Stimulated activated CD8-positive, alpha-beta memory T cell treated with anti-CD3 and anti-CD28 coated beads, Interleukin-15, amount 100 ng/mL, for 48 hours (primary cell): ENCODE data around the gene MSS51.

Experiments used
- DNase-seq, 2 donors: peaks; one replicate each; pipeline ENCODE4 v3.0.0-alpha.2; 2020; ENCODE audit warnings: low read depth in 2 of 2

Gene MSS51

DNA sequence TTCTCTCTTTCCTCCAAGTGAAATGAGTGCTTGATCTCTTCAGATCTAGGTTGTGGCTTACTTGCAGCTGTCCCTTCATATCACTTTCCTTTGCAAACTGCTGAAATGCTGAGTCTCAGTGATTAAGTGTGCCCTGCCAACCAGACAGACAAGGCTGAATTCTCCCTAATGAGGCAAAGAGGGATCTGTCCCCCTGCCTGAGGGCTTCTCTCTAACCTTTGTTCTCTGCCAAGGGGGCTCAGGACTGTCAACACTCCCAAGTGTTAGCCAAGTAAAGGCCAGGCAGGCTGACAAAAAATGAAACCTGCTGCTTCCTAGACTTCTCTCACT is at the start of gene MSS51:
MSS51 (minus strand) TSS at position 24 of the 330 bp plus-strand sequence. CDS start 5,277 bp downstream, outside the sequence.
- no peak for DNase-seq

DNA sequence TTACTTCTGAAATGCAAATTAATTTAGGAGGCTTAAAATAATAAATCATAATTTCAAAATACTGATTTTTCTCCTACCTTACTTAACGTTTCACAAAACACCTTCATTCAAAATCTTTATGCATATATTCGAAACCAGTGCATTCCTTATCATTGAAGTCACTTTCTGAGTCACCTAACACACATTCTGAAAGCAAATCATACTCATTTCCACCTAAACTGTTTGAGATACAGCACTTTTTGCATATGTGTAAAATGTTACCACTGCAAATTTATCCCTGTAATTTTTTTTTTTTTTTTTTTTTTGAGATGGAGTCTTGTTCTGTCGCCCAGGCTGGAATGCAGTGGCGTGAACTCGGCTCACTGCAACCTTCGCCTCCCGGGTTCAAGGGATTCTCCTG is 46.8 kb upstream of the MSS51 start:
- DNase-seq: no peak

DNA sequence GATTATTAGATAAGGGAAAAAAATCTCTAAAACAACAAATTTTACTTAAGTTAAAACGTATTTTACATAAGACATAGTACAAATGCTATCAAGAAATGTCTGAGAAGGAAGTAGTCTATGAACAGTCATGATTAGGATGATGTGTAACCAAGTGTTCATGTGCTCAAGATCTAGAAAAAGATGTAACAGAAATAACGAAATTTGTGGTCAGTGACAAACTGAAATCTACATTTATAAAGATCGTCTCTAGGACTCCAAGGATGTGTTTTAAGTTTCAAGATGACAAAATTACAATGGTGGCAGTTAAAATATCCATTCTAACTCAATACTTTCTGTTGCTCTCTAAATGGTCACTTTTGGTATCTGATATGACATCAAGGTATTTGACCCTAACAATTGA is 45.3 kb upstream of the MSS51 start:
- DNase-seq: no peak

DNA sequence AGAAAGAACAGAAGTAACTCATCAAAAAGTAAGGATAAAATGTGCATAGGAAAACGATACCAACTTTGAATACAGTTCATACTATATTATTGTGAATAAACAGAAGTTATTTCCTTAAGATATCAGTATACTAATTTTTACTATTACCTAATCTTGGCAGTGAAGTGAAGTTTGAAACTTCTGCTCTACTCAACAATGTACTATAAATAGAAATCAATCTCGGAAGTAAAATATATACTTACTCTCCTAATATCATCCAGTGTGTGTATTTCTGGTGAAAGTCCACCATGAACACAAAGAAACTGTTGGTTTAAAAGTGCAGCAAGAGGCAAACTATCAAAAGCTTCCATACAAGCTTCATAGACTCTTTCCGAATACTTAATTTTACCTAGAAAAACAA is 37.9 kb upstream of the MSS51 start:
- DNase-seq: no peak

DNA sequence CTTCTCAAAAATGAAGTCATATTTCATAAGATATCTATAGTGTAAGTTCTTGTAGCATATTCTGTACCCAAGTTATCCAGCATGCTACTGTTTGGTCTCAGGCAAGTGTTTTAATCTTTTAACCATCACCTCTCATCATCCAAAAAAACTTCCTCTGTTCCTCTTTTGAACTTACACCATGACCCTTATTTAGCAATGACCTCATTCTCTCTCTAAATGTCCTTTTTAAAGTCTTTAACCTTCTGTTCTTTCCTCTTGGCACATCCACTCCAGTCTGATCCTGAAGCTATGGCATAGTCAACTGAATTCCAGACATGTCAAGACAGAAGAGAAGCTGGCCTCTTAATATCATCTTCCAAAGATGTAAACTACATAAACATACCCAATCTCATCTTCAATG is 36.2 kb upstream of the MSS51 start:
- no peak for DNase-seq

DNA sequence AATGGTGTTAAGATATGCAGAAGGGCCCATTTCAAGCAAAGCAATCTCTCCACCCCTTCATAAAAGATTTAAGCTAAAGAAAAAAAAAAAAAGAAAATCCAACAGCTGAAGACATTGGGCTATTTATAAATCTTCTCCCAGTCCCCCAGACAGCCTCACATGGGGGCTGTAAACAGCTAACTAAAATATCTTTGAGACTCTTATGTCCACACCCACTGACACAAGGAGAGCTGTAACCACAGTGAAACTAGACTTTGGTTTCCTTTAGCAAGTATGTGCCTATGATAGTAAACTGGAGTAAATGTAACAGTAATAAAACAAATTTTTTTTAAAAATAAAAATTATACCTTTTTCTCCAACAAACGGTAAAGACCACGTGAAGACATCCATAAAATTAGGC is 33.8 kb upstream of the MSS51 start:
- DNase-seq: no peak

DNA sequence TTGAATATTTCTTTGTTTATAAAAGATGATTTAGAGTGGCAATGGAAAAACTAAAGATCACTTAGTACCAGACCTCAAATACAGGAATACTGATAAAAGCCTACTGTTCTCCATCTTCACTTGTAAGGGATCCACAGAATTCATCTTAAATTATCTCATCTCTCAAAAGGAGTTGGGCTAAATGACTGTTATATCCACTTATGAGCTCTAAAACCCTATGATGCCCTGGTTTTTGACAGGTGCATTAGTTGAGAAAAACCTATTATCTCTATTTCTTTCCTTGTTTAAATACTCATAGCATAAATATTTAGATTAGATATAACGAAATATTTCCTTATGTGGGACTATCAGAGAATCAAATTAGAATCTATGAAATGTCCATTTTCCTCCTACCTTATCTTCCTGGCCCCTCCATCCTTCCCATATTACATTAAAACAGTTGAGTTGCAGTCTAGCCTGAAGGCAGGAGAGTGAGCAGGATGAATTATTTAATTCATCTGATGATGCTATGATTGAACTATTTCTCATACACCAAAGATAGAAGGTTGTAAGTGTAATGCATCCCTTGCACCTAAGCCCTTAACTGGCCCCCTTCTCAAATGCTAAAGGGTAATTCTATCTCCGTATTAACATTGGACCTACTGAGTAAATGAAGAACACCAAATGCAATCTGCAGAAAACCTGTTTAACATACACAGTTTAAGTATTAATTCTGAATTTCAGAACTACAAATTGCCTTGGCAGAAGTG is 32.8 kb upstream of the MSS51 start:
- no peak for DNase-seq

DNA sequence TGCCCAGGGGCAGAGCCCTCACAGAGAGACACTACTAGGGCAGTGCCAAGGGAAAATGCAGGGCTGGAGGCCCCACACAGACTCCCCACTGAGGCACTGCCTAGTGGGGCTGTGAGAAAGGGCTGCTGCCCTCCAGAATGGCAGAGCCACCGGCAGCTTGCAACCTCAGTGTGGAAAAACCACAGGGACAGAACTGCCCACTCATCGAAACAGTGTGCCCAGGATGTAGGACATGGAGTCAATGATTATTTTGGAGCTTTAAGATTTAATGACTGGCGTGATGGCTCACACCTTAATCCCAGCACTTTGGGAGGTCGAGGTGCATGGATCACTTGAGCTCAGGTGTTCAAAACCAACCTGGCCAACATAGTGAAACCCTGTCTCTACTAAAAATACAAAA is 27.5 kb upstream of the MSS51 start:
- no peak for DNase-seq

DNA sequence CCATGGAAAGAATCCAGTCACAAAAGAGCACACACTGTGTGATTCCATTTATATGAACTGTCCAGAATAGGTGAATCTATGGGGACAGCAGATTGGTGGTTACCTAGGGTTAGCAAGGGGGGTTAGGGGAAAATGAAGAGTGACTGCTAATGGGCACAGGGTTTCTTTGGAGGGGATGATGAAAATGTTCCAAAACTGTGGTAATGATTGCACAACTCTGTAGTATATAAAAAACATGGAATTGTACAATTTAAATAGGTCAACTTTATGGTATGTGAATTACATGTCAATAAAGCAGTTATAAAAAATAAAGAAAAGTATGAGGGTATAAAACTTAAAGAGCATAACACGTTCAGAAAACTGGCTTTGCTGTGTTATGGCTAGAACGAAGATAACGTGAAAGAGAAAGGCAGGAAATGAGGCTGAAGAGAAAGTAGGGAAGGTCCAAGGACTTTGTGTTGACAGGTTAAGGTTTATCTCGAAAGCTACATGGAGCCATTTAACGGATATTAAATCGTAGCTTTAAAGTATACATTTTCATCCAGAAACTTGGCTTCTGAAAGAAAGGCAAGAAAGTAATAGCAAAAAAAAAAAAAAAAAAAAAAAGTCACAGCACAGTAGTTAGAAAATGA is 26.4 kb upstream of the MSS51 start:
- DNase-seq: no peak

DNA sequence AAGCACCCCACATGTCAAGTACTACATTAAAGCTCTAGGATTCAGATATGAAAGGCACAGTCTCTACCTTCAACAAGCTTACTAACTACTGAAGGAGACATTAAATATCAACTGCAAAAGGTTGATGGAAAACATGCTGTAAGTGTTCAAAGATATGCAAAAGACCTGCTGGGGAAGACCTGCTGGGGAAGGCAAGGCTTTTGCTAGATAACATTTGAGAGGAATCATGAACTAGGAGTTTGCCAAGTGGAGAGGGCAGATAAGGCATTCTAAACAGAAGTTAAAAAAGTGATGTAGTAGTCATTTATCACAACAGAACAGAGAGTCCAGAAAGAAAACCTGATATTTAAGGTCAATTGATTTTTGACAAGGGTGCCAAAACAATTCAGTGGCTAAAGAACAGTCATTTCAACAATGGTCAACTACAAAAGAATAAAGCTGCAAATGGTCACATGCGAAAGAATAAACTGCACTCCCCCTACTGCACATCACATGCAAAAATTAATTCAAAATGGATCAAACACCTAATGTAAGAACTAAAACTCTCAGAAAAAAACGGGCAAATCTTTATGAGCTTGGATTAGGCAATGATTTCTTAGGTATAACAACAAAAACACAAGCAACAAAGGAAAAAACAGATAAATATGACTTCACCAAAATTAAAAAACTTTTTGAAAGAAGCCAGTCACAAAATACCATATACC is 23.0 kb upstream of the MSS51 start:
- DNase-seq: no peak

DNA sequence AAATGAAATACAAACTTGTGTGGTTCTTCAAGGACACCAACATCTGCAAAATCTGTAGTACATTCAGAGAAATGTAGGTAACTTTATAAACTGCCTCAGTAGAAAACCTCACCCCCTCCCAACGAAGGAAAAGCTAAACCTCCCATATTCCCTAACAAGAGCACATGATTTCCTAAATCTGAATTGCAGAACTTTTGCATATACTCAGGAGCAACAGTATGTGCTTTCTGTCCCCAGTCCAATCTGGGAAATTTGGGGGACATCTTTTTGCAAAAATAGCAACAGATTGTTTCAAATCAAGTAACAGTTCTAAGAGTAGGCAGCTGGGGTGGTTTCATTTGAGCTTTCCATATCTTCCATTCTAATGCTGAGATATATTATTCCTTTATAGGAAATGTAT is 15.8 kb upstream of the MSS51 start:
- DNase-seq: no peak

DNA sequence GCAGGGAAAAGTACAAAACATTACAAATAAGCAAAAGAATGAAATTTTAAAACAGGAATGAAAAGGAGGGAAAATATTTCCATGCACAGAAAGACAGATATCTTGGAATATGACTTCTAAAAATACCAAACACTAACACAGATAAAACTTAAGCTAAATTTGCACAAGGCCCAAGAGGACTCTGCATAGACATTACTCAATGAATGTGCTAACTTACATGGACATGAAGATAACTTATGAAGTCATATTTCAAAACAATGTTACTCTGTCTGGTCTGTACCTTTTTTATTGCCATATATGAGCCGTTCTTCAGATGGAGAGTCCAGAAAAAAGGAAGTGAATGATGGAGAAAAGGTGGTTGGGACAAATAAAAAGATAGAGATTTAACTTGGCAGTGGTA is 15.0 kb upstream of the MSS51 start:
- DNase-seq: no peak

DNA sequence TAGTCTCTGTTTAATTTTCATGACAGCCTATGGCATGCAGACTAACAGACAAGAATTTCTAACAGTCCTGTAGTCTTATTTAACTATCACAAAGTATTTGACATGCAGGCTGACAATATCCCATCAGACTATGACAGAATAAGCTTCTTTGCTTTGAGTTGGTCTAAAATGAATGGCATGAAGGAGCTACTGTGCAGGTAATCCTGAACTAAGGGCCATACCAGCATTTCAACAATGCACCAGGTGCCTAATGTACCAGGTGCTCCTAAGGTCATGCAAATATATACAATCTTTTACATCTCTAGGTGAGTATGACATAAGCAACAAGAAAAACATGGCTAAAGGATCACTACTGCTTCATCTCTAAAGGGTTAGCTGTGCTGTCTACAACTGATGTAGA is 13.6 kb upstream of the MSS51 start:
- no peak for DNase-seq

DNA sequence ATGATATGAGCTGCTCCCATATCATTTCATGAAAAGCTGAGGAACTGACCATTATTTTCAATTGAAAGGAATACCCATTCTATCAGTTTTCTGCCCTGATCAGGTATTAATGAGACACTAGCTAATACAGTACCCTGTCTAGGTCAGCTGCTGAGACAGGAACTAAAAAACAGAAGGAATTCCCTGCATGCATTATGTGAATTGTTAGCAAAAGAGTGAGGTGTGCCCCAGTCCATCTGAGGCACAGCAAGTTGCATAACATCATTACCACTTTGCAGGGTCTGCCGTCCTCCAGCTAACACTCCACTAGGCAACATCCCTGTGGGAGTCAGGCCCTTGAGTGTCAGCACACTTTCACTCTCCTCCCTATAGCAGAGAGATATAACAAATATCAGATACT is 11.1 kb upstream of the MSS51 start:
- no peak for DNase-seq

DNA sequence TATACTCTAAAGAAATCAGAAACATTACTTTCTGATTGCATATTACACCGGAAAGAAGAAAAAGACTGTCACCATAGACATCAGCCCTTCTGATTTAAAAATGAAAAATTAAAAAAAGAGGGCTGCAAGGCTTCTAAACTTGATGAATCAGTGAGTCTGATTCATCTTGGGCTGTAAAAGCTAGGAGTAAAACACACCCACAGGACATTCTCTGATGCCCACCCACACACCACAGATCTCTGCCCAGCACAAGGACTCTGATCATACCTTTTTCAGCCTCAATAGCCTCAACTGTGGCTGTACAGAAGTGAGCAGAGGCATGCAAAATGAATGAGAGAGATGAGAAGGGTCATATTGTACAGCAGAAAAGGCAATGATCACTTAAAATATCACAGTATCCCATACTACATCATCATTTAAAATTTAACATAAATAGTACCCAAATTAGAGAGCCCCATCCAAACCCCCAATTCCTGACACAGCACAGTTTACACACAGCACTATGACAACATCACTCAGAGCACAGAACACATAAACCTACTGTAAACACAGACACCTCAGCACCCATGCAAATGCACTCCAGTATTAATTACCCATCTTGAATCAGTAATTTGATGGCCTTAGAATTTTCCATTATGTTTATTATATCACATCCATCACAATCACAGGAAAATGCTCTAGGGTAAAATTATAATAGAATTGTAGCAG is 6.4 kb upstream of the MSS51 start:
- no peak for DNase-seq

DNA sequence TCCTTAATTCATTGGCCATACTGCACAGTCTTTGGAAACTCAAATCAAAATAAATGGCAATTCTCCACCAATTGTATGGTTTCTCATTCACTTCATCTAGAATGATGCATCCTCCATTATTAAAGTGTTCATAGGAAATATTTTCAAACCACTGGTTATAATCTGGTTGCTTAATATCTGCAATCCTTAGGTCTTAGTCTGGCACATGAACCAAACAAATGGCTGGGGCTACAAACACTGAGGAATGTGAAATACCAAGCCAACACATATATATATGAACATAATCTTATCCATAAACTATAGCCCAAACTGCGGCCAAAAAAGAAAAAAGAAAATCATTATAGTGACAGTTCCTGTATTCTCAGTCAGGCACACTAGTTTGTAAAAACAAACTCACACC is 5.7 kb upstream of the MSS51 start:
- DNase-seq: no peak

DNA sequence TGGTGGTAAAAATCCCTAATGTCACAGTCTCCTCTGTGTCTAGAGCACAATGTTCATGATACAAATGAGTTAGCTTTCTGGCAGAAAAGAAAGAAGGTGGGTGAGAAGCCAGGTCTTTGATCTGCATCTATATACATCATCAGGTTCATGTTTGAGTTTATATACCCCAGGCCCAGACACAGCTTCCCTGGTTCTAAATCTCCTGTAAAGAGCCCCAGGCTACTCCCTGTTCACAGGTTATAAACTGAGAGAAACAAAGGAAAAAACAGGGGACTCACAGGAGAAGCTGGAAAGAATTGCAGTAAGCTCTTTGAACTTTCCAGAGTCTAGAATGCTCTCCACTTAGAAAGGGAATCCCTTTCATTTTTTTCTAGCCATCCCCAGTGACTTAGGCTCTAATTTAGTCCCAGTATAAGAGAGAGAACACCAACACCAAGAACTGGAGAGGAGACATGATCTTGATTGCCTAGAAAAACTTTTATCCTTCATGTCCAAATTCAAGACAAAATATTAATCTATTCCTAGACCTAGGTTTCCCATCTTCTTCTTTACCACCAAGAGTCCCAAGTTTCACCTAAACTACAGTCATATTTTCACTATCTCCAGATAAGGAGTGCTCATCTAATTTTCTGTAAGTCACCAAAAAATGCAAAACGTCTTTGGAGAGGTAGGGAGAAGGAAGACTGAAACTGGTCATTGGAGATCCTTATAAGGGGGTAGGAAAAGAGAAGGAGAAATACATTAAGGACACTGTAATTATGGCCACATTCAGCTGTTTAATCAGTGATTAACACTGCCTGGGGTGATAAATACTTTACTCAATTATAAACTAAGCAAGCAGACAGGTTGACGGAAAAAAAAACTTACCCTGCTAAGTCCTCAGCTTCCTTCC is 469 bp downstream of the MSS51 start:
- DNase-seq: no peak

DNA sequence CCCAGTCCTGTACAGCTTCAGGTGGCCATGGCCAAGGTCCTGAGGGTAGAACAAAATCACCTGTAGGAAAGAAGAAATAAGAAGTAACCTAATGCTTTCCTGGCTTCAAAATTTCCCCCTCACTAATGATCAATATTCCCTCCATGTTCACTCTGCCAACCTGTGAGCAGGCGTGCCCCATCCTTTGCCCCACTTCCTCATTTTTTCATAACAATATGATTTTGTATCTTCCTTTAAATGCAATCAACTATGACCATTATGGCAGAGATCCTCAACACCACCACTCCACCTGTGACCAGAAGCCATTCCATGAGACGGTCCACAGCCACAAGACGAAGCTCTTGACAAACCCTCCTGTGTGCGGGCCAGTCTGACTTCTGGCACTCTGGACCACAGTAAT is 7.0 kb downstream of the MSS51 start:
- DNase-seq: no peak

DNA sequence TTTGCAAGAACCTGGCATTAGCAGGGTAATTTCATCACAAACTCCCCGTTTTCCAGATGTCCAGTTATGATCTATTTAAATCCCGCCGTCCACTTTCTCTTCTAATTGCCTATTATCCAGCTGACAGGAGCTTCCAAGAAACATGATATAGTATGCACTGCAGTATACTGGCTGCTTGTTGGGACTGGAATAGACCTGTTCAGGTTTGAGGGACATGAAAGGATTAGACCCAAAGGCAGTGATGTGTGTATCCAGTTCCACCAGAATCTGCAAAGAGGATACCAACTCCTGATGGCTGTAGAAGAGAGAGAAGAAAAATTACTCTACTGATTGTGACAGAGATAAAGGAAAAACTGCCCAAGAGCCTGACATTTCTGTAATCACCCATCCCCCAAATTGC is 8.9 kb downstream of the MSS51 start:
- no peak for DNase-seq

DNA sequence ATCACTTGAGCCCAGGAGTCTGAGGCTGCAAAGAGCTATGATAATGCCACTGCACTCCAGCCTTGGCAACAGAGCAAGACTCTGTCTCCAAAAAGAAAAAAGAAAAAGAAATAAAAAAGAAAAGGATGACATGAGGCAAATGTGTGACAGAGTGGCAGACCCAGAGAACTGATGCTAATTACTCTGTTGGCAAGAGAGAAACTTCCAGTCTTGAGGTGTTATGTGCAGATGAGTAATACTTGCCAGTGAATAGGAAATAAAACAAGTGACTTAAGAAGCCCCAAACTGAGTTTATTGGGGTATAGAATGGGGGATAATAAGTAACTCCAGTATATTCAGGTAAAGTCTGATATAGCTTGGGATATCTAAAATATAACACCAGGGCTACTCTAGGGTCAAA is 10.1 kb downstream of the MSS51 start:
- no peak for DNase-seq

DNA sequence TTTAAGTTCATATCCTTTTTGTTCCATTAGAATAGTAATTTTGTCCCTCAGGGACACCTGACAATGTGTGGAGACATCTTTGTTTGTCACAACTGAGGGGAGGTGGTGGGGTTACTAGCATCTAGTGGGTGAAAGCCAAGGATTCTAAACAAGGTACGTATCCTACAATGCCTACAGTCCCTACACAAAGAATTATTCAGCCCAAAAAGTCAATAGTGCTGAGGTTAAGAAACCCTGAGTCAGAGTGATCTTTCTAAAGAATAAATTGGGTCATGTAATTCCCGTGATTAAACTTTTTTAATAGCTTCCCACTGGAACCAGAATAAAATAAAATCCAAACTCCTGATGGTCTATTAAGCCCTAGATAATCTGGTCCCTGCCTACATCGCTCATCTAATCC is 16.8 kb downstream of the MSS51 start:
- DNase-seq: no peak
